Esophagus (tissue), 2 donors: ENCODE data around the gene KHNYN. TPM values are rescaled to one million over a fixed set of nuclear protein-coding genes. Genes with fewer than 3 reads are reported as not detected.
"Not testable (repeated sequence)": the region's sequence is repeated elsewhere in the genome, so short reads cannot be mapped to it uniquely, and the experiment has no call there.

Experiments
- H3K27ac ChIP-seq, 2 donors: one replicate each; pipeline ENCODE4 v1.5.1; 2013; ENCODE audit warnings: low read depth in 2 of 2, mild to moderate bottlenecking in 2 of 2, inconsistent platforms in 1 of 2, low read length in 1 of 2, moderate library complexity in 1 of 2
- H3K27me3 ChIP-seq, 2 donors: one replicate each; pipeline ENCODE4 v1.6.1; 2013; ENCODE audit warnings: low read length in 2 of 2, control low read depth in 1 of 2, mild to moderate bottlenecking in 1 of 2; ENCODE audit not compliant: insufficient read depth in 2 of 2, control insufficient read depth in 1 of 2
- H3K36me3 ChIP-seq, 2 donors: one replicate each; pipeline ENCODE4 v1.6.1; 2013; ENCODE audit warnings: low read length in 1 of 2; ENCODE audit not compliant: control insufficient read depth in 2 of 2, insufficient read depth in 2 of 2
- H3K4me1 ChIP-seq, 2 donors: one replicate each; pipeline ENCODE4 v1.6.1; 2013; ENCODE audit warnings: low read length in 1 of 2; ENCODE audit not compliant: control insufficient read depth in 2 of 2, insufficient read depth in 2 of 2
- H3K4me3 ChIP-seq, 2 donors: one replicate each; pipeline ENCODE4 v1.5.1; 2013; ENCODE audit warnings: low read length in 2 of 2, mild to moderate bottlenecking in 2 of 2, low read depth in 1 of 2, moderate library complexity in 1 of 2
- H3K9me3 ChIP-seq, 2 donors: one replicate each; pipeline ENCODE4 v1.6.1; 2013; ENCODE audit warnings: mild to moderate bottlenecking in 2 of 2, low read depth in 1 of 2, low read length in 1 of 2, moderate library complexity in 1 of 2; ENCODE audit not compliant: control insufficient read depth in 2 of 2, insufficient read depth in 1 of 2
- WGBS, 2 donors: extraction: QIAGEN DNeasy Blood & Tissue Kit; methylation state at CpG; one replicate each; pipeline ENCODE4 v1.1.7; 2013; 5-methylcytosine and 5-hydroxymethylcytosine counted together
- polyA plus RNA-seq, 2 donors: library from polyadenylated mRNA; stranded (reverse); fragments of 200-250 nt; gene quantifications; one replicate each; pipeline ENCODE4 v1.2.3, GENCODE V29; 2013
- donor health status: healthy with polysubstance abuse.
- donor health status: Bipolar disorder and iron deficiency.

Gene KHNYN
- polyA plus RNA-seq, 2 donors, result 20.8 to 24.4 TPM

DNA sequence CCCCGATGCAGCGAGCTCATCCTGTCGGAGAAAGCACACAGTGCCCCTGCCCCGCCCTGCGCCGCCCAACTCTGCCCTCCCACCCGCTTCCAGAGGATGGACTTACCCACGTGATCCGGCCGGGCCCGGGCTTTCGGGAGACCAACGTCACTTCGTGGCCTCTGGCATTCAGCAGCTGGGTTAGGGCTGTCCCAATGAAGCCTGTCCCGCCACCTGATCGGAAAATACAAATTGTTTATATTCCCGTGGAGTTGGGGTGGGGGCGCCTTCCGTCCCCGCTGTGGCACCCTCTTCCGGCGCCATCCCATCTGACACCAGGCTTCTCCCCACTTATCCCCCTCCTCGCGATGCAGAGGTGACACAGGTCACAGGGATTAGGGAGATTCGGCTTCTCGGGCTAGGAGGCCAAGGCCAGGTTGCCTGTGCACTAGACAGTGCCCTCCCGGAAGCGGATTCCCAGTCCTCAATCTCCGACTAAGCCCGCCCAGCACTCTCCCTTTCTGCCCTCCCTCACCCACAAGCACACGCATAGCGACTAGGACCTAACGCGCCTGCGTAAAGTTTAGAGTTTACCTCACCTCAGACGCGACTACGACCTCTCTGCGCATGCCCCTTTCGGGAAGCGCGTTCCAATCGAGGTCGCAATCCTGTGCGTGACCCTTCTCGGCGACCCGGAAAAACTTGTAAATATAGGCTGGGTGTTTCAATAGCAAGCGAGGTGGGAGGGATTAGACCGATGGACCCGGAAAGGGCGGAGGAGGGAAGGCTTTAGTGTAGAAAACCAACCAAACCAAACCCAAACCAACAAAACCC lies 12.7 kb downstream of the KHNYN start, which contains the start of gene SDR39U1:
Gene SDR39U1 (minus strand): TSS at position 537 of the 813 bp plus-strand sequence. CDS start 7 bp downstream, at position 530.
- Histone ChIP-seq H3K36me3 (peaks cover 3 to 23% of the 10 kb centered on the region in 2 donors), H3K27me3 (no peaks in the 10 kb centered on the region), H3K4me1 (peaks cover 0 to 2% of the 10 kb centered on the region in 2 donors), H3K4me3 (peak within 1 kb of the TSS; percentile 69 to 72), H3K27ac (peak within 1 kb of the TSS; percentile 100), H3K9me3 (no peaks in the 10 kb centered on the region)
- WGBS, 2 donors, result 0% methylated on average over 51 to 52 of the region's 52 CpGs

- H3K36me3 ChIP-seq, result peaks cover 0 to 17% of the 10 kb centered on the region in 2 donors
- H3K27ac ChIP-seq, result peak overlapping the region; percentile 100
- H3K27me3 ChIP-seq, result no peaks in the 10 kb centered on the region
- no peaks in the 10 kb centered on the region for H3K9me3 ChIP-seq
- peak overlapping the region; percentile 69 to 72 for H3K4me3 ChIP-seq
- 2 to 7% methylated on average over 7 of the region's 7 CpGs for WGBS, 2 donors
- peaks cover 0 to 2% of the 10 kb centered on the region in 2 donors for H3K4me1 ChIP-seq
These were observed 13.4 kb downstream of the KHNYN start for GRCh38 chr14:24443053-24443665.

DNA sequence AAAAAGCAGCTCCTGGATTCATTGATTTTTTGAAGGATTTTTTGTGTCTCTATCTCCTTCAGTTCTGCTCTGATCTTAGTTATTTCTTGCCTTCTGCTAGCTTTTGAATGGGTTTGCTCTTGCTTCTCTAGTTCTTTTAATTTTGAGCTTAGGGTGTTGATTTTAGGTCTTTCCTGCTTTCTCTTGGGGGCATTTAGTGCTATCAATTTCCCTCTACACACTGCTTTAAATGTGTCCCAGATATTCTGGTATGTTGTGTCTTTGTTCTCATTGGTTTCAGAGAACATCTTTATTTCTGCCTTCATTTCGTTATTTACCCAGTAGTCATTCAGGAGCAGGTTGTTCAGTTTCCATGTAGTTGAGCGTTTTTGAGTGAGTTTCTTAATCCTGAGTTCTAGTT lies 21.1 kb downstream of the KHNYN start:
- not testable (repeated sequence) for H3K27ac ChIP-seq, H3K36me3 ChIP-seq, H3K4me1 ChIP-seq

GRCh38 chr14:24456980-24457379 lies 27.2 kb downstream of the KHNYN start:
- peaks cover 0 to 3% of the 10 kb centered on the region in 2 donors for H3K36me3 ChIP-seq
- no peak overlapping the region for H3K27ac ChIP-seq
- H3K9me3 ChIP-seq, result peaks cover 0 to 2% of the 10 kb centered on the region in 2 donors
- no peaks in the 10 kb centered on the region for H3K27me3 ChIP-seq
- no peak overlapping the region for H3K4me3 ChIP-seq
- no peaks in the 10 kb centered on the region for H3K4me1 ChIP-seq

More for the DNA sequence above, 21.1 kb downstream of the KHNYN start:
- H3K9me3 ChIP-seq, H3K27me3 ChIP-seq, H3K4me3 ChIP-seq: not testable (repeated sequence)
- WGBS, 2 donors, result 71 to 96% methylated on average over 2 of the region's 2 CpGs

DNA sequence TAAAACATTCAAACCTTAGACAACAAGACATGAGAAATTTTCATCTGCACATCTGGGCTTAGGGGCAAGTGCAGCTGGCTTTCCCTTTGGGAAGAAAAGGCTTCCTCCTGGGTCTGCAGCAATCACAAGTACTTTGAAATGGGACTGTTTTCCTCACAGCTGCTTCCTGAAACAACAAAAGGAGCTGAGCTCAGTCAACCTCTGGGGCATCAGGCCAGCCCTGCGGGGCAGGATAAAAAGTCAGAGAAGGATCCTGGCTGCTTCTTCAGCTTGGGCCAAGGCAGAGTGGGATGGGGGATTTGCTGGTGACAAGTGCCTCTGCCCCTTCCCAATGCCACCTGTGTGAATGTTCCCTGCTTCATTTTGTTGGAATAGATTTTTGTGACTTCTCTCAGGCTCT lies 29.0 kb downstream of the KHNYN start:
- 72 to 78% methylated on average over 1 of the region's 1 CpG for WGBS, 2 donors
- Histone ChIP-seq H3K36me3 (peaks cover 0 to 3% of the 10 kb centered on the region in 2 donors), H3K4me1 (no peaks in the 10 kb centered on the region)

GRCh38 chr14:24459331-24459730 lies 29.6 kb downstream of the KHNYN start:
- no peak overlapping the region for H3K27ac ChIP-seq
- no peak overlapping the region for H3K4me3 ChIP-seq

More for the DNA sequence above, 29.0 kb downstream of the KHNYN start:
- no peak overlapping the region for H3K4me3 ChIP-seq
- no peaks in the 10 kb centered on the region for H3K27me3 ChIP-seq
- peaks cover 0 to 2% of the 10 kb centered on the region in 2 donors for H3K9me3 ChIP-seq
- H3K27ac ChIP-seq, result no peak overlapping the region

GRCh38 chr14:24461336-24461735 lies 31.6 kb downstream of the KHNYN start:
- Histone ChIP-seq H3K36me3 (peaks cover 0 to 3% of the 10 kb centered on the region in 2 donors), H3K9me3 (peaks cover 0 to 4% of the 10 kb centered on the region in 2 donors), H3K27me3 (no peaks in the 10 kb centered on the region), H3K4me3 (no peak overlapping the region), H3K4me1 (no peaks in the 10 kb centered on the region), H3K27ac (no peak overlapping the region)

More at GRCh38 chr14:24459331-24459730, 29.6 kb downstream of the KHNYN start:
- 77 to 84% methylated on average over 3 of the region's 3 CpGs for WGBS, 2 donors
- Histone ChIP-seq H3K9me3 (peaks cover 0 to 2% of the 10 kb centered on the region in 2 donors), H3K27me3 (no peaks in the 10 kb centered on the region), H3K4me1 (no peaks in the 10 kb centered on the region), H3K36me3 (peaks cover 0 to 3% of the 10 kb centered on the region in 2 donors)

DNA sequence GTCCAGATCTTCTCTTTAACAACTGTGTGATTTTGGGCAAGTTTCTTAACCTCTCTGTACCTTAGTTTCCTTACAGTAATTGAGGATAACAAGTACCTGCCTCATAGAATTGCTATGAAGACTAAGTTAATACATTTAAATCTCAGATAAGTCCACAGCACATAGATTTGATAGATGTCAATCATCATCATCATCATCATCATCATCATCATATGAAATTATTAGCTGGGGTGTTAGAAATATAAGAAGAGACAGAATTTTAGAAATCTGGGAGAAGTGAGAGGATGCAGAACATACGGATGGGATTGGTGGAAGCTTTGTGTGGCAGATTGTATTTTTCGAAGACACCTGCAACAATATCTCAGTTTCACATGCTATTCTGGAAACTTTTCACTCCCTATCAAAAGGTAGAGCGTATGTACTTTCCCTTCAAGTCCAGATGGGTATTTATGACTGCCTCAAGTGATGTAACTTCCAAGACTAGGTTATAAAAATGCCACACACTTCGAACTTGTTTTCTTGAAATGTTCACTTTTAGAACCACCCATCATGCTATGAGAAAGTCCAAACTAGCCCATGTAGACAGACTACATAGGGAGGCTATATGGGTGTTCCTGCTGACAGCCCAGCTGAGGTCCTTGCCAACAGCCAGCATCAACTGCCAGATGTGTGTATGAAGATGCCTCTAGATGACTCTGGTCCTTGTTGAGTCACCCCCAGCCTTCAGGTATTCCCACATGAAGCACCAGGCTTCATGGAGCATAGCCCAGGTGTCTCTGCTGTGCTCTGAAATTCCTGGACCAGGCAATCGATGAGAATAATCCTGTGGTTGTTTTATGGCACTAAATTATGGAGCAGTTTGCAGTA lies 33.5 kb downstream of the KHNYN start:
- Histone ChIP-seq H3K4me1 (no peaks in the 10 kb centered on the region), H3K27me3 (no peaks in the 10 kb centered on the region), H3K4me3 (no peak overlapping the region), H3K9me3 (peaks cover 0 to 2% of the 10 kb centered on the region in 2 donors), H3K27ac (no peak overlapping the region), H3K36me3 (peaks cover 0 to 3% of the 10 kb centered on the region in 2 donors)
- WGBS, 2 donors, result 53 to 82% methylated on average over 5 of the region's 5 CpGs
